Raji (cell line): ENCODE measurements around the gene DCAF12.

Experiments used
- POLR2A ChIP-seq: IDR thresholded peaks from 2 replicates; pipeline ENCODE4 v1.6.1; 2011; ENCODE audit warnings: low read depth, low read length, control low read depth; ENCODE audit not compliant: insufficient read depth

DCAF12 gene

GRCh38 chr9:34126207-34127034 is at the start of gene DCAF12:
Gene DCAF12 (minus strand): TSS chr9:34126698. CDS start chr9:34126431, 267 bp downstream.
- peak; percentile 89 for TF ChIP-seq POLR2A

DNA sequence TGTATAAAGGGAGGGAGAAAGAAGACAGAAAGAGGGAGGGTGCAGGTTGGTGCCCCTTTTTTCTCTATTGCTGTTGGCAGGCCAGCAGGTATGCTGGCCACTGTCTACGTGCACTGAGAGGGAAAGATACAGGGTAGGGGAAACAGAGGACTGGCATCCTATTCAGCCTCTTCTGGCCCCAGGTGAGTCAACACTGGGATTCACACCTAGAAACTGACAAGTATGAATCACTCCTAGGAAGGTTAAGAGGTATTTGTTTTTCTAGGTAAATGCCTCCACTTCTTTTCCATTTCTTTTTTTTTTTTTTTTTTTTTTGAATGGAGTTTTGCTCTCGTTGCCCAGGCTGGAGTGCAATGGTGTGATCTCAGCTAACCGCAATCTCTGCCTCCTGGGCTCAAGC is 49.6 kb upstream of the DCAF12 start:
- no peak for TF ChIP-seq POLR2A

GRCh38 chr9:34171753-34172535 is 45.4 kb upstream of the DCAF12 start:
- TF ChIP-seq POLR2A = no peak

DNA sequence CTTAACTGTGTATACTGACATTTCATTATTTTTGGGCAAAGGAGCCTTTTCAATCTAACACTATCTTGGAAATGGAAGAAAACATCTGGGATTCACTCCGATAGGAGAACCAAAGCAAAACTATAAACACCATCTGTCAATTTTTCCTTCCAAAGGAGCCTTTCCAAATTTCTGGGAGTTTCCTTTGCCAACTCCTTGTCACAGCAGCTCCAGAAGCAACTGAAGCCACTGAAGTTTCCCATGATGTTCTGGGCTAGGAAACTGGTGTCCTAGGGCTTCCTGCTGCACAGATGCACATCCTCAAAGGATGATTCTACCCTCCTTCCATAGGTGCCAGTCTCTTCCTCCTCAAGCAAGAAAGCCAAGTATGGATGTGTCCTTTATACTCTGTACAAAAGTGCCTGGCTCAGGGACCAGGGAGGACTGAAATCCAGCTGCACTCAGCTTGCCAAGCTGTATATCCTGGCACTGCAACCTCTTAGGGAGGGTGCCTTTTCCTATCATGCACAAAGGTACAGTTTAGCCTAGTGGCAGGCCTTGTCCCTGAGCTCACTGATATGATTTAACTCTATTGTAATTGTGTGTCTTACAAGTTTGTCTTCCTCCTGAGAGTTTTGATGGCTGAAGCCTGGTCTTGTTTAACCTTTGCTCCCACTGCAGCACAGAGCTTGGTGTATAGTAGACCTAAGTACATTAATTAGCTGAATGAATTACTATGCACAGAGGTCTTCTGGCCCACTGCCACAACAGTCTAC is 43.9 kb upstream of the DCAF12 start:
- TF ChIP-seq POLR2A = no peak

DNA sequence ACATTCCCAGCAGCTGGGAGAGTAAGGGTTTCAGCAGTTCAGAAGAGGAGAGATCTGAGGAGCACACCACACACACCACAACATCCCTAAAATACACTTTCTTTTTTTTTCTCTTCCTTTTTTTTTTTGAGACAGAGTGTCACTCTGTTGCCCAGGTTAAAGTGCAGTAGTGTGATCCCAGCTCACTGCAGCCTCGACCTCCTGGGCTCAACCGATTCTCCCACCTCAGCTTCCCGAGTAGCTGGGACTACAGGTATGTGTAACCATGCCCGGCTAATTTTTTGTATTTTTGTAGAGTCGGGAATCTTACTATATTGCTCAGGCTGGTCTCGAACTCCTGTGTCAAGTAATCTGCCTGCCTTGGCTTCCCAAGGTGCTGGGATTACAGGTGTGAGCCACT is 42.6 kb upstream of the DCAF12 start:
- TF ChIP-seq POLR2A = no peak

GRCh38 chr9:34163434-34163833 is 36.9 kb upstream of the DCAF12 start:
- TF ChIP-seq POLR2A = no peak

DNA sequence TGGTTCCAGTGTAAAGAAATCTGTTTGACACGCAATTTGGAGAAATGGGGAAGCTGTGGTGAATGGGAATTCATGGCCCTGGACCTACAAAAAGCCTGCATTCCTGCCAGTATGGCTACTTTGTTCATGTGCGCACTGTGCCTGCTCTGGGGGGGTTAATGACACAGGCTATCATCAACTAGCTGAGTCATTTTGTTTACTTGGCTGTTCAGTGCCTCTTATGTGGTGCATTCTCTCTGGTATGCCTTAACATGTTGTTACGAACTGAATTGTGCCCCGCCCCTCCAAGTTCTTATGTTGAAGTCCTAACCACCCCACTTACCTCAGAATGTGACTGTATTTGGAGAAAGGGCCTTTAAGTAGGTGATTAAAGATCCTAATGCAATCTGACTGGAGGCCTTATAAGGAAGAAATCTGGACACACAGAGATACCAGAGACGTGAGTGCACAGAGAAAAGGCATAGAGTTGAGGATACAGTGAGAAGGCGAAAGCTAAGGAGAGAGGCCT is 31.9 kb upstream of the DCAF12 start:
- TF ChIP-seq POLR2A = no peak

GRCh38 chr9:34157898-34158297 is 31.4 kb upstream of the DCAF12 start:
- no peak for TF ChIP-seq POLR2A

GRCh38 chr9:34157318-34157717 is 30.8 kb upstream of the DCAF12 start:
- no peak for TF ChIP-seq POLR2A

DNA sequence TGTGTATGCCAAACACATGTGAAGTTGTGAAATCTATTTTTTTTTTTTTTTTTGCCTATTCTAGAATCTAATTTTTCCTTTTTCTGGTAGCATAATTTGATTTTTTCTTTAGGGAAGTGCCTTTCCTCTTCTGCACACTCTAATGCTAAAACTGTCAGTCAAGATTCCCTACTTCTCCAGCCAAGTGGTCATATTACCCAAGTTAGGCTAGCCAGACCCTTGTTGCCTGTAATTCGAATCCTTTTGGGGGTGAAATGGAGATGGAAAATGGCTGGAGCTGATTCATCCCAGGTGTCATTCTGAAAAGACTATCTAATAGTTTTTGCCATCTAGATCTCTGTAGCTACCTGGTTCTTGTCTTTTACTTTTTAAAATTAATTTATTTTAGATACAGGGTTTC is 27.6 kb upstream of the DCAF12 start:
- TF ChIP-seq POLR2A = no peak

DNA sequence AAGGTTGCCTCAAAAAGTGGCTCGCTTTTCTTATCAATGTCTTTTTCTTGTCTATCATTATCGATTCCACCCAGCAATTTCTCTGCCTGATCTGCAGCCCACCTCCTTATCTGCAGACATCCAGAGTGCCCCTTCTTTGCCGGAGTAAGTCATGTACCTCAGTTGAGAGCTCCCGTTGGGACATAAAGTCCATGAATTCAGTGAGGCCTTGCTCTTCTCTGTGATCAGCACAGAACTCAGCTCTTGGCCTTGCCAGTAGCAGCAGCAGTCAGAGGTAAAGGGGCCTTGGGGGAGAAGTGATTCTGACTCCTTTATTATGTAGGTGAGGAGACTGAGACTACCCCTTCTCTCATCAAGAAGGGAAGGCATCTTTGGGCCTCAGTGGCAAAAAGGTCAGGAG is 24.9 kb upstream of the DCAF12 start:
- no peak for TF ChIP-seq POLR2A

GRCh38 chr9:34145165-34145564 is 18.7 kb upstream of the DCAF12 start:
- no peak for TF ChIP-seq POLR2A

- no peak for TF ChIP-seq POLR2A
Measured at GRCh38 chr9:34143116-34143515, 16.6 kb upstream of the DCAF12 start.

GRCh38 chr9:34140853-34141252 is 14.4 kb upstream of the DCAF12 start:
- TF ChIP-seq POLR2A = no peak

- TF ChIP-seq POLR2A = no peak
Measured at GRCh38 chr9:34139477-34140146, 13.1 kb upstream of the DCAF12 start.
